Measurements from ENCODE around the gene ETV7.

Gene ETV7

GRCh38 chr6:36376742-36377141, 10.7 kb downstream of the ETV7 start:
- ATAC-seq: no peak
- no peak for TF ChIP-seq POU6F1 (CRISPR knock-in tag; IDR thresholded peaks at IDR 0.05; ENCODE audit: borderline replicate concordance, low read depth)
- TF ChIP-seq SNAI2 (CRISPR knock-in tag; IDR thresholded peaks at IDR 0.05): no peak
- no peak for TF ChIP-seq ZNF70 (CRISPR knock-in tag; IDR thresholded peaks at IDR 0.05)
- TF ChIP-seq ZFP3 (CRISPR knock-in tag; IDR thresholded peaks at IDR 0.05): no peak
- TF ChIP-seq ESRRG (CRISPR knock-in tag; IDR thresholded peaks at IDR 0.05): no peak
- no peak for TF ChIP-seq TCF4 (CRISPR knock-in tag; IDR thresholded peaks at IDR 0.05; ENCODE audit: borderline replicate concordance)

- TF ChIP-seq SNAI2 (CRISPR knock-in tag; IDR thresholded peaks at IDR 0.05): no peak
- no peak for TF ChIP-seq CREB5 (CRISPR knock-in tag; IDR thresholded peaks at IDR 0.05; ENCODE audit: low read depth)
- TF ChIP-seq ZNF70 (CRISPR knock-in tag; IDR thresholded peaks at IDR 0.05): no peak
- no peak for TF ChIP-seq ARNTL (CRISPR knock-in tag; IDR thresholded peaks at IDR 0.05; ENCODE audit: borderline replicate concordance, low read depth)
- TF ChIP-seq ZC3H10 (CRISPR knock-in tag; IDR thresholded peaks at IDR 0.05): no peak
- TF ChIP-seq BACH2 (CRISPR knock-in tag; IDR thresholded peaks at IDR 0.05; ENCODE audit: borderline replicate concordance): no peak
- TF ChIP-seq GLIS3 (CRISPR knock-in tag; IDR thresholded peaks at IDR 0.05): no peak
- TF ChIP-seq ZFP30 (CRISPR knock-in tag; IDR thresholded peaks at IDR 0.05): no peak
- no peak for TF ChIP-seq OSR1 (CRISPR knock-in tag; IDR thresholded peaks at IDR 0.05)
- no peak for TF ChIP-seq PATZ1 (CRISPR knock-in tag; IDR thresholded peaks at IDR 0.05; ENCODE audit: borderline replicate concordance)
- TF ChIP-seq TSHZ2 (CRISPR knock-in tag; IDR thresholded peaks at IDR 0.05): no peak
- no peak for TF ChIP-seq PPARA (CRISPR knock-in tag; IDR thresholded peaks at IDR 0.05; ENCODE audit: borderline replicate concordance)
- TF ChIP-seq POU6F1 (CRISPR knock-in tag; IDR thresholded peaks at IDR 0.05; ENCODE audit: borderline replicate concordance, low read depth): no peak
- no peak for TF ChIP-seq ESRRG (CRISPR knock-in tag; IDR thresholded peaks at IDR 0.05)
- no peak for TF ChIP-seq ZNF8 (CRISPR knock-in tag; IDR thresholded peaks at IDR 0.05)
- no peak for TF ChIP-seq TCF4 (CRISPR knock-in tag; IDR thresholded peaks at IDR 0.05; ENCODE audit: borderline replicate concordance)
- TF ChIP-seq RARB (CRISPR knock-in tag; IDR thresholded peaks at IDR 0.05): no peak
- no peak for TF ChIP-seq TOX (CRISPR knock-in tag; IDR thresholded peaks at IDR 0.05; ENCODE audit: borderline replicate concordance)
- TF ChIP-seq ZNF565 (CRISPR knock-in tag; conservative IDR thresholded peaks at IDR 0.05; ENCODE audit: low read depth): no peak
- TF ChIP-seq CSRNP3 (CRISPR knock-in tag; IDR thresholded peaks at IDR 0.05): no peak
- ATAC-seq: no peak
These were observed 11.3 kb downstream of the ETV7 start for GRCh38 chr6:36376183-36376582.
